ENCODE data around the gene GNG5. TPM values are rescaled to one million over a fixed set of nuclear protein-coding genes. Genes with fewer than 3 reads are reported as not detected.
"Not testable (repeated sequence)": the region's sequence is repeated elsewhere in the genome, so short reads cannot be mapped to it uniquely, and the experiment has no call there.

GNG5 gene
- total RNA-seq: 27.1 TPM
- polyA plus RNA-seq: 121 TPM

- Histone ChIP-seq H3K27ac (ENCODE audit: low read depth) (peak within 1 kb of the TSS; percentile 97), H3K36me3 (ENCODE audit: insufficient read depth) (peaks cover 1% of the 10 kb centered on the region), H3K4me3 (ENCODE audit: low read depth, low read length) (peak within 1 kb of the TSS; percentile 75), H3K4me1 (ENCODE audit: insufficient read depth) (no peaks in the 10 kb centered on the region)
- under 1% methylated on average over 60 of the region's 60 CpGs for WGBS
- DNase-seq (ENCODE audit: extremely low spot score): peak; percentile 97
Observed at GRCh38 chr1:84506002-84506728, at the start of gene GNG5, which contains the start of gene SPATA1. TSS of gene GNG5 (minus strand) at chr1:84506581. CDS start at chr1:84506091, 490 bp downstream. TSS of gene SPATA1 (plus strand) at chr1:84506386. CDS start at chr1:84516360, 9,974 bp downstream.

- WGBS: 84% methylated on average over 2 of the region's 2 CpGs
- no peak overlapping the region for H3K4me3 ChIP-seq (ENCODE audit: low read depth, low read length)
Observed at GRCh38 chr1:84550826-84551225, 44.4 kb upstream of the GNG5 start.

GRCh38 chr1:84541679-84542078, 35.3 kb upstream of the GNG5 start:
- H3K36me3 ChIP-seq (ENCODE audit: insufficient read depth): no peaks in the 10 kb centered on the region
- no peaks in the 10 kb centered on the region for H3K4me1 ChIP-seq (ENCODE audit: insufficient read depth)
- H3K4me3 ChIP-seq (ENCODE audit: low read depth, low read length): no peak overlapping the region
- no peak for DNase-seq (ENCODE audit: extremely low spot score)
- 89% methylated on average over 4 of the region's 4 CpGs for WGBS
- H3K27ac ChIP-seq (ENCODE audit: low read depth): no peak overlapping the region

More at GRCh38 chr1:84550826-84551225, 44.4 kb upstream of the GNG5 start:
- Histone ChIP-seq H3K4me1 (ENCODE audit: insufficient read depth) (no peaks in the 10 kb centered on the region), H3K36me3 (ENCODE audit: insufficient read depth) (no peaks in the 10 kb centered on the region), H3K27ac (ENCODE audit: low read depth) (no peak overlapping the region)
- no peak for DNase-seq (ENCODE audit: extremely low spot score)

GRCh38 chr1:84540759-84541158, 34.4 kb upstream of the GNG5 start:
- Histone ChIP-seq H3K4me1 (ENCODE audit: insufficient read depth) (no peaks in the 10 kb centered on the region), H3K36me3 (ENCODE audit: insufficient read depth) (no peaks in the 10 kb centered on the region), H3K27ac (ENCODE audit: low read depth) (no peak overlapping the region), H3K4me3 (ENCODE audit: low read depth, low read length) (no peak overlapping the region)
- 19% methylated on average over 1 of the region's 1 CpG for WGBS
- no peak for DNase-seq (ENCODE audit: extremely low spot score)

GRCh38 chr1:84539972-84540371, 33.6 kb upstream of the GNG5 start:
- WGBS: 58% methylated on average over 3 of the region's 3 CpGs
- Histone ChIP-seq H3K4me3 (ENCODE audit: low read depth, low read length) (no peak overlapping the region), H3K4me1 (ENCODE audit: insufficient read depth) (no peaks in the 10 kb centered on the region), H3K36me3 (ENCODE audit: insufficient read depth) (no peaks in the 10 kb centered on the region), H3K27ac (ENCODE audit: low read depth) (no peak overlapping the region)
- DNase-seq (ENCODE audit: extremely low spot score): no peak

GRCh38 chr1:84538599-84538998, 32.2 kb upstream of the GNG5 start:
- H3K27ac ChIP-seq (ENCODE audit: low read depth): no peak overlapping the region
- DNase-seq (ENCODE audit: extremely low spot score): no peak
- no peaks in the 10 kb centered on the region for H3K4me1 ChIP-seq (ENCODE audit: insufficient read depth)

GRCh38 chr1:84525779-84526178, 19.4 kb upstream of the GNG5 start:
- no peak overlapping the region for H3K4me3 ChIP-seq (ENCODE audit: low read depth, low read length)
- 88% methylated on average over 1 of the region's 1 CpG for WGBS
- no peak for DNase-seq (ENCODE audit: extremely low spot score)
- no peaks in the 10 kb centered on the region for H3K4me1 ChIP-seq (ENCODE audit: insufficient read depth)
- H3K36me3 ChIP-seq (ENCODE audit: insufficient read depth): no peaks in the 10 kb centered on the region
- no peak overlapping the region for H3K27ac ChIP-seq (ENCODE audit: low read depth)

More at GRCh38 chr1:84538599-84538998, 32.2 kb upstream of the GNG5 start:
- no peaks in the 10 kb centered on the region for H3K36me3 ChIP-seq (ENCODE audit: insufficient read depth)
- no peak overlapping the region for H3K4me3 ChIP-seq (ENCODE audit: low read depth, low read length)

GRCh38 chr1:84524590-84524989, 18.2 kb upstream of the GNG5 start:
- Histone ChIP-seq H3K4me3 (ENCODE audit: low read depth, low read length) (no peak overlapping the region), H3K4me1 (ENCODE audit: insufficient read depth) (no peaks in the 10 kb centered on the region), H3K36me3 (ENCODE audit: insufficient read depth) (no peaks in the 10 kb centered on the region), H3K27ac (ENCODE audit: low read depth) (no peak overlapping the region)
- no peak for DNase-seq (ENCODE audit: extremely low spot score)

- no peak for DNase-seq (ENCODE audit: extremely low spot score)
- Histone ChIP-seq H3K4me3 (ENCODE audit: low read depth, low read length) (no peak overlapping the region), H3K4me1 (ENCODE audit: insufficient read depth) (no peaks in the 10 kb centered on the region), H3K36me3 (ENCODE audit: insufficient read depth) (no peaks in the 10 kb centered on the region), H3K27ac (ENCODE audit: low read depth) (no peak overlapping the region)
- WGBS: 84% methylated on average over 3 of the region's 3 CpGs
Observed at GRCh38 chr1:84510668-84511067, 4.3 kb upstream of the GNG5 start.

GRCh38 chr1:84510165-84510564, 3.8 kb upstream of the GNG5 start:
- no peak for DNase-seq (ENCODE audit: extremely low spot score)
- WGBS: 97% methylated on average over 2 of the region's 2 CpGs
- Histone ChIP-seq H3K27ac (ENCODE audit: low read depth) (no peak overlapping the region), H3K4me3 (ENCODE audit: low read depth, low read length) (no peak overlapping the region), H3K4me1 (ENCODE audit: insufficient read depth) (no peaks in the 10 kb centered on the region), H3K36me3 (ENCODE audit: insufficient read depth) (no peaks in the 10 kb centered on the region)

GRCh38 chr1:84509029-84509428, 2.6 kb upstream of the GNG5 start:
- DNase-seq (ENCODE audit: extremely low spot score): no peak
- Histone ChIP-seq H3K4me3 (ENCODE audit: low read depth, low read length) (no peak overlapping the region), H3K4me1 (ENCODE audit: insufficient read depth) (no peaks in the 10 kb centered on the region), H3K36me3 (ENCODE audit: insufficient read depth) (no peaks in the 10 kb centered on the region), H3K27ac (ENCODE audit: low read depth) (no peak overlapping the region)
- WGBS: 97% methylated on average over 4 of the region's 4 CpGs

- peak overlapping the region; percentile 50 for H3K27ac ChIP-seq (ENCODE audit: low read depth)
- H3K4me1 ChIP-seq (ENCODE audit: insufficient read depth): no peaks in the 10 kb centered on the region
- no peak for DNase-seq (ENCODE audit: extremely low spot score)
- 98% methylated on average over 1 of the region's 1 CpG for WGBS
- H3K36me3 ChIP-seq (ENCODE audit: insufficient read depth): no peaks in the 10 kb centered on the region
- no peak overlapping the region for H3K4me3 ChIP-seq (ENCODE audit: low read depth, low read length)
Observed at GRCh38 chr1:84508510-84508909, 2.1 kb upstream of the GNG5 start.

GRCh38 chr1:84507887-84508286, 1.5 kb upstream of the GNG5 start:
- 96% methylated on average over 14 of the region's 14 CpGs for WGBS
- H3K4me1 ChIP-seq (ENCODE audit: insufficient read depth); H3K27ac ChIP-seq (ENCODE audit: low read depth); H3K36me3 ChIP-seq (ENCODE audit: insufficient read depth); H3K4me3 ChIP-seq (ENCODE audit: low read depth, low read length); DNase-seq (ENCODE audit: extremely low spot score): not testable (repeated sequence)

GRCh38 chr1:84506729-84507453, 510 bp upstream of the GNG5 start:
- peak overlapping the region; percentile 75 for H3K4me3 ChIP-seq (ENCODE audit: low read depth, low read length)
- WGBS: 13% methylated on average over 26 of the region's 26 CpGs
- H3K4me1 ChIP-seq (ENCODE audit: insufficient read depth): no peaks in the 10 kb centered on the region
- DNase-seq (ENCODE audit: extremely low spot score): no peak
- H3K36me3 ChIP-seq (ENCODE audit: insufficient read depth): no peaks in the 10 kb centered on the region
- H3K27ac ChIP-seq (ENCODE audit: low read depth): peak overlapping the region; percentile 96
